Liver (tissue), 3 donors: ENCODE data around the gene UBASH3B.

Source experiments
- CTCF ChIP-seq: fragments of 150-350 bp; IDR thresholded peaks from 2 replicates; pipeline ENCODE4 v1.5.1; 2017; ENCODE audit warnings: improper control_type of control experiment, low read depth, low read length; ENCODE audit not compliant: missing input control
- GABPA ChIP-seq, 2 donors: IDR thresholded peaks in 1 of 2; conservative IDR thresholded peaks in 1 of 2; 2 replicates each; pipeline ENCODE4 v1.6.1; 2016; ENCODE audit warnings: antibody characterized with exemption in 2 of 2, mild to moderate bottlenecking in 1 of 2, moderate library complexity in 1 of 2
- REST ChIP-seq: IDR thresholded peaks from 2 replicates; pipeline ENCODE4 v1.6.1; 2016; ENCODE audit warnings: antibody characterized with exemption, mild to moderate bottlenecking
- donor health status: healthy.
- donor health status: healthy.

GRCh38 chr11:122690801-122691548 is 35.5 kb downstream of the UBASH3B start:
- TF ChIP-seq REST = no peak
- TF ChIP-seq CTCF = no peak
- no peak for TF ChIP-seq GABPA (IDR thresholded peaks at IDR 0.05 in 1 of 2, conservative IDR thresholded peaks at IDR 0.05 in 1 of 2)
